ENCODE measurements around the gene PSMB5. TPM values are rescaled to one million over a fixed set of nuclear protein-coding genes. Genes with fewer than 3 reads are reported as not detected.

The PSMB5 gene
- total and polyA plus RNA-seq, 2 of the 13 experiments (the other 11 are each of a cell fraction or from before 2014, with no cell fraction given), result 705 to 871 TPM

GRCh38 chr14:23057757-23058653, 23.3 kb upstream of the PSMB5 start (continued):
- TF ChIP-seq NR2F1 (CRISPR knock-in tag; IDR thresholded peaks at IDR 0.05), result 0 out of 4 replicates have a peak, but pooled peaks of 1 of the 2 experiments have one; percentile 5
- TF ChIP-seq KAT7 (CRISPR knock-in tag; IDR thresholded peaks at IDR 0.05; ENCODE audit: borderline replicate concordance), result peak; percentile 90
- peak; percentile 15; the same call in 1 of the 2 replicates for TF ChIP-seq PHF21A (CRISPR knock-in tag; IDR thresholded peaks at IDR 0.05)
- peak; percentile 93; the same call in 1 of the 2 replicates for TF ChIP-seq ZNF607 (CRISPR knock-in tag; IDR thresholded peaks at IDR 0.05; ENCODE audit: borderline replicate concordance)
- peak; percentile 92 for TF ChIP-seq HOXD1 (CRISPR knock-in tag; IDR thresholded peaks at IDR 0.05)
- TF ChIP-seq ZFP62 (CRISPR knock-in tag; IDR thresholded peaks at IDR 0.05), result no peak; the same call in 1 of the 2 replicates
- TF ChIP-seq PAWR (CRISPR knock-in tag; IDR thresholded peaks at IDR 0.05; ENCODE audit: borderline replicate concordance), result peak; percentile 94; the same call in 1 of the 2 replicates
- no peak; the same call in 1 of the 2 replicates for TF ChIP-seq SSRP1 (CRISPR knock-in tag; IDR thresholded peaks at IDR 0.05)
- peak; percentile 89; the same call in 1 of the 2 replicates for TF ChIP-seq GZF1 (CRISPR knock-in tag; IDR thresholded peaks at IDR 0.05)
- peak; percentile 11; the same call in 1 of the 2 replicates for TF ChIP-seq TFE3 (CRISPR knock-in tag; IDR thresholded peaks at IDR 0.05)
- TF ChIP-seq MLXIP (CRISPR knock-in tag; IDR thresholded peaks at IDR 0.05; ENCODE audit: borderline replicate concordance), result no peak; the same call in 1 of the 2 replicates
- TF ChIP-seq ZNF614 (CRISPR knock-in tag; IDR thresholded peaks at IDR 0.05; ENCODE audit: borderline replicate concordance), result 0 out of 2 replicates have a peak, but pooled peaks have one; percentile 55
- TF ChIP-seq ZHX1 (CRISPR knock-in tag; IDR thresholded peaks at IDR 0.05; ENCODE audit: low read depth), result peak; percentile 91
- 0 out of 2 replicates have a peak, but pooled peaks have one; percentile 28 for TF ChIP-seq ZNF354B (CRISPR knock-in tag; IDR thresholded peaks at IDR 0.05)
- TF ChIP-seq HNF1B (CRISPR knock-in tag; IDR thresholded peaks at IDR 0.05), result peak; percentile 94
- TF ChIP-seq E2F1 (CRISPR knock-in tag; IDR thresholded peaks at IDR 0.05), result no peak; the same call in 1 of the 2 replicates
- peak; percentile 87 for TF ChIP-seq POLR2AphosphoS5 (IDR thresholded peaks at IDR 0.05; ENCODE audit: low read depth, low read length)
